ENCODE data around the gene TOMM40.

DNA sequence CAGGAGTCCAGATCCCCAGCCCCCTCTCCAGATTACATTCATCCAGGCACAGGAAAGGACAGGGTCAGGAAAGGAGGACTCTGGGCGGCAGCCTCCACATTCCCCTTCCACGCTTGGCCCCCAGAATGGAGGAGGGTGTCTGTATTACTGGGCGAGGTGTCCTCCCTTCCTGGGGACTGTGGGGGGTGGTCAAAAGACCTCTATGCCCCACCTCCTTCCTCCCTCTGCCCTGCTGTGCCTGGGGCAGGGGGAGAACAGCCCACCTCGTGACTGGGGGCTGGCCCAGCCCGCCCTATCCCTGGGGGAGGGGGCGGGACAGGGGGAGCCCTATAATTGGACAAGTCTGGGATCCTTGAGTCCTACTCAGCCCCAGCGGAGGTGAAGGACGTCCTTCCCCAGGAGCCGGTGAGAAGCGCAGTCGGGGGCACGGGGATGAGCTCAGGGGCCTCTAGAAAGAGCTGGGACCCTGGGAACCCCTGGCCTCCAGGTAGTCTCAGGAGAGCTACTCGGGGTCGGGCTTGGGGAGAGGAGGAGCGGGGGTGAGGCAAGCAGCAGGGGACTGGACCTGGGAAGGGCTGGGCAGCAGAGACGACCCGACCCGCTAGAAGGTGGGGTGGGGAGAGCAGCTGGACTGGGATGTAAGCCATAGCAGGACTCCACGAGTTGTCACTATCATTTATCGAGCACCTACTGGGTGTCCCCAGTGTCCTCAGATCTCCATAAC lies 14.5 kb downstream of the TOMM40 start, which contains the start of gene APOE:
- TF ChIP-seq, protein P1, sequence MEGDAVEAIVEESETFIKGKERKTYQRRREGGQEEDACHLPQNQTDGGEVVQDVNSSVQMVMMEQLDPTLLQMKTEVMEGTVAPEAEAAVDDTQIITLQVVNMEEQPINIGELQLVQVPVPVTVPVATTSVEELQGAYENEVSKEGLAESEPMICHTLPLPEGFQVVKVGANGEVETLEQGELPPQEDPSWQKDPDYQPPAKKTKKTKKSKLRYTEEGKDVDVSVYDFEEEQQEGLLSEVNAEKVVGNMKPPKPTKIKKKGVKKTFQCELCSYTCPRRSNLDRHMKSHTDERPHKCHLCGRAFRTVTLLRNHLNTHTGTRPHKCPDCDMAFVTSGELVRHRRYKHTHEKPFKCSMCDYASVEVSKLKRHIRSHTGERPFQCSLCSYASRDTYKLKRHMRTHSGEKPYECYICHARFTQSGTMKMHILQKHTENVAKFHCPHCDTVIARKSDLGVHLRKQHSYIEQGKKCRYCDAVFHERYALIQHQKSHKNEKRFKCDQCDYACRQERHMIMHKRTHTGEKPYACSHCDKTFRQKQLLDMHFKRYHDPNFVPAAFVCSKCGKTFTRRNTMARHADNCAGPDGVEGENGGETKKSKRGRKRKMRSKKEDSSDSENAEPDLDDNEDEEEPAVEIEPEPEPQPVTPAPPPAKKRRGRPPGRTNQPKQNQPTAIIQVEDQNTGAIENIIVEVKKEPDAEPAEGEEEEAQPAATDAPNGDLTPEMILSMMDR (conservative IDR thresholded peaks at IDR 0.05): no peak
- no peak for TF ChIP-seq ZFX (IDR thresholded peaks at IDR 0.05)
